Nephron (organoid): ENCODE measurements around the gene LRRC4C.

Experiments used
- H3K27ac Mint-ChIP-seq, 3 experiments: 2 replicates each; pipeline ENCODE4 v1.8.0; 2020; ENCODE audit warnings: mixed read lengths in 3 of 3, mild to moderate bottlenecking in 2 of 3, moderate library complexity in 1 of 3
- H3K27me3 Mint-ChIP-seq: 2 replicates; pipeline ENCODE4 v1.8.0; 2021; ENCODE audit warnings: low read depth, mild to moderate bottlenecking, moderate library complexity, mixed read lengths
- H3K36me3 Mint-ChIP-seq: 2 replicates; pipeline ENCODE4 v1.8.0; 2020; ENCODE audit warnings: low read depth, mixed read lengths
- H3K4me1 Mint-ChIP-seq: 2 replicates; pipeline ENCODE4 v1.8.0; 2020; ENCODE audit warnings: mixed read lengths
- H3K4me3 Mint-ChIP-seq, 3 experiments: 2 replicates each; pipeline ENCODE4 v1.8.0; 2020; ENCODE audit warnings: mild to moderate bottlenecking in 3 of 3, mixed read lengths in 3 of 3, moderate library complexity in 2 of 3
- H3K9me3 Mint-ChIP-seq: 2 replicates; pipeline ENCODE4 v1.8.0; 2020; ENCODE audit warnings: mixed read lengths
- TF ChIP-seq, protein P1 (sequence below), 3 experiments: fragments of 200-600 bp; sonication (generic); IDR thresholded peaks; one replicate each; pipeline ENCODE4 v1.5.0; 2021; ENCODE audit warnings: antibody characterized with exemption in 3 of 3; ENCODE audit not compliant: unreplicated experiment in 3 of 3

Gene LRRC4C

DNA sequence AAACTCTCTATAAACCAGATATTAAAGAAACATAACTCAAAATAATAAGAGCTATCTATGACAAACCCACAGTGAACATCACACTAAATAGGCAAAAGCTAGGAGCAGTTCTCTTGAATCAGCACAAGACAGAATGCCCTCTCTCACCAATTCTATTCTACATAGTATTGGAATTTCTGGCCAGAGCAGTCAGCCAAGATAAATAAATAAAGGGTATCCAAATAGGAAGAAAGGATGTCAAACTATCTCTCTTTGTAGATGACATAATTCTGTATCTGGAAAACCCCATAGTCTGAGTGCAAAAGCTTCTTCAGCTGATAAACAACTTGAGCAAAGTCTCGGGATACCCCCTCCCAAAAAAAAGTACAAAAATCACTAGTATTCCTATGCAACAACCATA, 359.8 kb downstream of the LRRC4C start:
- Mint-ChIP-seq H3K4me1 (no peaks in the 10 kb centered on the region), H3K27ac (no peak overlapping the region), H3K4me3 (no peak overlapping the region), H3K36me3 (no peaks in the 10 kb centered on the region), H3K9me3 (peaks cover 9% of the 10 kb centered on the region), H3K27me3 (no peaks in the 10 kb centered on the region)
- TF ChIP-seq, protein P1, sequence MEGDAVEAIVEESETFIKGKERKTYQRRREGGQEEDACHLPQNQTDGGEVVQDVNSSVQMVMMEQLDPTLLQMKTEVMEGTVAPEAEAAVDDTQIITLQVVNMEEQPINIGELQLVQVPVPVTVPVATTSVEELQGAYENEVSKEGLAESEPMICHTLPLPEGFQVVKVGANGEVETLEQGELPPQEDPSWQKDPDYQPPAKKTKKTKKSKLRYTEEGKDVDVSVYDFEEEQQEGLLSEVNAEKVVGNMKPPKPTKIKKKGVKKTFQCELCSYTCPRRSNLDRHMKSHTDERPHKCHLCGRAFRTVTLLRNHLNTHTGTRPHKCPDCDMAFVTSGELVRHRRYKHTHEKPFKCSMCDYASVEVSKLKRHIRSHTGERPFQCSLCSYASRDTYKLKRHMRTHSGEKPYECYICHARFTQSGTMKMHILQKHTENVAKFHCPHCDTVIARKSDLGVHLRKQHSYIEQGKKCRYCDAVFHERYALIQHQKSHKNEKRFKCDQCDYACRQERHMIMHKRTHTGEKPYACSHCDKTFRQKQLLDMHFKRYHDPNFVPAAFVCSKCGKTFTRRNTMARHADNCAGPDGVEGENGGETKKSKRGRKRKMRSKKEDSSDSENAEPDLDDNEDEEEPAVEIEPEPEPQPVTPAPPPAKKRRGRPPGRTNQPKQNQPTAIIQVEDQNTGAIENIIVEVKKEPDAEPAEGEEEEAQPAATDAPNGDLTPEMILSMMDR (IDR thresholded peaks at IDR 0.05; ENCODE audit: unreplicated experiment in 3 of 3), result no peak

DNA sequence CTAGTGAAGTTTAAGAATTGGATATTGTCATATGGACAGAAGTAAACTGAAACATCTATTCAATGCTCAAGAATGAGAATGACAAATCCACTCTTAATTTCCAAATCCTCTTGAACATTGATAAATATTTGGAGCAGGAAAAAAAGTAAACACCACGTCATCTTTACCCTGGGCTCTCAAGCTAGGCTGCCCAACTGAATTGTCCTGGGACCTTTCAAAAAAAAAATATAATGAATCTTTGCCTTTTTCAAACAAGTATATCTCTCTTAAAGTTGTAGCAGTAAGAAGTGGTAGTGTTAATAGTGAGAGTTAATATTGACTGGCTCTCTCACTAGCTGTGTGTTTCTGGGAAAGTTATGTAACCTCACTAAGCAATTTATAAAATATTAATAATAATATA, 374.3 kb downstream of the LRRC4C start:
- Mint-ChIP-seq H3K27me3 (no peaks in the 10 kb centered on the region), H3K4me1 (no peaks in the 10 kb centered on the region), H3K4me3 (no peak overlapping the region), H3K9me3 (no peaks in the 10 kb centered on the region), H3K27ac (no peak overlapping the region), H3K36me3 (no peaks in the 10 kb centered on the region)
- TF ChIP-seq, protein P1 (IDR thresholded peaks at IDR 0.05; ENCODE audit: unreplicated experiment in 3 of 3), result no peak

DNA sequence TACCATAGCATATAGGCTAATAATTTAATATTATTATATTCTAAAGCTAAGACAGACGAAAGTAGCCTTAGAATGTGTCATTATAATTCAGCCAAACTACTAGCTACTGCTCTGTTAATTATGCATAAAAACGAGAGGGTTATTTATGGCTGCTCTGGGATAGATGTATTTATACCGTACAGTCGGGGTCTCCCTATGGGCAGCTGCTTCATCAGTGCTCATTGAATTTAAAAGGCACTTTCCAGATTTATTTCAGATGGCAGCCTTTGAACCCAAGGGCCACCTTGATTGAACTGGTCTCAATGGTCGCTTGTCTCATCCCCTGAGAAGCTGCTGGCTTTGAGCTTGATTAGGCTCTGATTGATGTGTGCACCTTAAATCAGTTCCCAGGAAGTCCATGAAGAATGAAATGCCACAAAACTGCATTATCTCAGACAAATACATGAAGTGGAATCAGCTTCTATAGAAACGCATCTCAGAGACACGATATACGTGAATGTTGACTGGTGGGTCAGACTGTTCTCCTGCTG, 377.6 kb downstream of the LRRC4C start:
- H3K4me3 Mint-ChIP-seq, result no peak overlapping the region
- H3K27ac Mint-ChIP-seq, result no peak overlapping the region
- no peaks in the 10 kb centered on the region for H3K27me3 Mint-ChIP-seq
- H3K36me3 Mint-ChIP-seq, result no peaks in the 10 kb centered on the region
- TF ChIP-seq, protein P1 (IDR thresholded peaks at IDR 0.05; ENCODE audit: unreplicated experiment in 3 of 3), result no peak
- H3K4me1 Mint-ChIP-seq, result no peaks in the 10 kb centered on the region
- no peaks in the 10 kb centered on the region for H3K9me3 Mint-ChIP-seq

DNA sequence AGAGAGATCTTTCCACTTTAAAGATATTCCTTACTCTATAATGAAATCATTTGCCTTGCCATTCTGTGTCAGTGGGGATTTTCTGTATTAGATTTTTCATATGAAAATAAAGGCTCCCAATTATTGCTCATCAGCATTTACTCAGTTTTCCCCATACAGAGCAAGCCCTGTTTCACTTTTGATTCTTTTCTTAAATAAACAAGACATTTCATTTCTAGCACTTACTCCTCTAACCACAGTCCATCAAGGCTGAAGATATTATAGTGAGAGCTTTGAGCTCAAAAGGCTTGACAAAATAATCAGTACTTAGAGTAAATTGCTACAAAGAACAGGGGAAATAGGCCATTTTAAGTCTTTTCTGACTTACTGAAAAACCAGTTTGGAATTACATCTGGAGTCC, 385.1 kb downstream of the LRRC4C start:
- no peak overlapping the region for H3K27ac Mint-ChIP-seq
- peaks cover 15% of the 10 kb centered on the region for H3K9me3 Mint-ChIP-seq

DNA sequence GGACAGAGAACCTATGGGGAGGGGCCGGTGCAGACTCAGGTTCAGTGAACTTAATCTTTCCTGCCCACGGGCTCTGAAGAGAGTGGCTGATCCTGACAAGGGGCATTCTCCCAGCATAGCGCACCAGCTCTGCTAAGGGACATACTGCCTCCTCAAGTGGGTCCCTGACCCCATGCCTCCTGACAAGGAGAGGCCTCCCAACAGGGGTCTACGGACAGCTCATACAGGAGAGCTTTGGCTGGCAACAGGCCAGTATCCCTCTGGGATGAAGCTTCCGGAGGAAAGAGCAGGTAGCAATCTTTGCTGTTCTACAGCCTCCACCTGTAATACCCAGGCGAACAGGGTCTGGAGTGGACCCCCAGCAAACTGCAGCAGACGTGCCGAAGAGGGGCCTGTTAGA, 394.0 kb downstream of the LRRC4C start:
- TF ChIP-seq, protein P1 (IDR thresholded peaks at IDR 0.05; ENCODE audit: unreplicated experiment in 3 of 3), result no peak
- no peak overlapping the region for H3K27ac Mint-ChIP-seq

More for the DNA sequence above, 385.1 kb downstream of the LRRC4C start:
- TF ChIP-seq, protein P1 (IDR thresholded peaks at IDR 0.05; ENCODE audit: unreplicated experiment in 3 of 3), result no peak
- H3K4me3 Mint-ChIP-seq, result no peak overlapping the region
- H3K27me3 Mint-ChIP-seq, result no peaks in the 10 kb centered on the region
- H3K4me1 Mint-ChIP-seq, result no peaks in the 10 kb centered on the region
- no peaks in the 10 kb centered on the region for H3K36me3 Mint-ChIP-seq

DNA sequence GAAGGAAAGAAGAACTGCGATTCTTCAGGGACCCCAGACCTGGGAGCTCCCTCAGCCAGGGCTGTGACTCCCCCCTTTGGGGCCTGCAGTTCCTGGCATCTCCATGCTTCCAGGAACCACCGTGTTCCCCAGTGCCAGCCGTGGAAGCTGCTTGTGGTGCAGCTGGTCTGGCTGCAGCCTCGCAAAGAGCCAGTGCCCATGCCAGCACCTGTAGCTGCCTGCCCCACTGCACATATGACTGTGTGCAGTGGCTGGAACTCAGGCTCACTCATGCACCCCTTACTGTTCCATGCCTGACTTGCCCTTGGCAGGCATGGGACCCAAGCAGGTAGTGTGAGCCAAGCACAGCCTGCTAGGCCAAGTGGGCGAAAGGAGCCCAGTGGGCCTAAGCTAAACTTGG, 401.3 kb downstream of the LRRC4C start:
- Mint-ChIP-seq H3K27ac (no peak overlapping the region), H3K4me3 (no peak overlapping the region), H3K9me3 (no peaks in the 10 kb centered on the region), H3K4me1 (no peaks in the 10 kb centered on the region), H3K27me3 (no peaks in the 10 kb centered on the region), H3K36me3 (no peaks in the 10 kb centered on the region)
- TF ChIP-seq, protein P1 (IDR thresholded peaks at IDR 0.05; ENCODE audit: unreplicated experiment in 3 of 3), result no peak

More for the DNA sequence above, 394.0 kb downstream of the LRRC4C start:
- Mint-ChIP-seq H3K9me3 (peaks cover 29% of the 10 kb centered on the region), H3K27me3 (no peaks in the 10 kb centered on the region), H3K4me3 (no peak overlapping the region), H3K4me1 (no peaks in the 10 kb centered on the region), H3K36me3 (no peaks in the 10 kb centered on the region)
